Ecto neural progenitor cell (in vitro differentiated cells): ENCODE data around the gene NETO2.
"Not testable (repeated sequence)": the region's sequence is repeated elsewhere in the genome, so short reads cannot be mapped to it uniquely, and the experiment has no call there.

Experiments used
- DNase-seq: peaks from one replicate; pipeline ENCODE4 v3.0.0-alpha.2; 2018; ENCODE audit warnings: low spot score

Gene NETO2

GRCh38 chr16:47134550-47134949 lies 9.2 kb downstream of the NETO2 start:
- DNase-seq = no peak

- no peak for DNase-seq
These were observed 11.4 kb downstream of the NETO2 start for GRCh38 chr16:47132308-47132707.

GRCh38 chr16:47129755-47130435 lies 13.8 kb downstream of the NETO2 start:
- no peak for DNase-seq

- DNase-seq = no peak
These were observed 16.2 kb downstream of the NETO2 start for GRCh38 chr16:47127541-47127940.

- DNase-seq = no peak
These were observed 18.0 kb downstream of the NETO2 start for GRCh38 chr16:47125757-47126156.

- no peak for DNase-seq
These were observed 30.6 kb downstream of the NETO2 start for GRCh38 chr16:47113130-47113529.

- DNase-seq = no peak
These were observed 32.8 kb downstream of the NETO2 start for GRCh38 chr16:47110939-47111338.

GRCh38 chr16:47109361-47109760 lies 34.4 kb downstream of the NETO2 start:
- no peak for DNase-seq

- not testable (repeated sequence) for DNase-seq
These were observed 40.8 kb downstream of the NETO2 start for GRCh38 chr16:47102921-47103320.

- not testable (repeated sequence) for DNase-seq
These were observed 46.6 kb downstream of the NETO2 start for GRCh38 chr16:47097154-47097553.

GRCh38 chr16:47096297-47096696 lies 47.4 kb downstream of the NETO2 start:
- no peak for DNase-seq

GRCh38 chr16:47084198-47084597 lies 59.5 kb downstream of the NETO2 start:
- no peak for DNase-seq

GRCh38 chr16:47082099-47082865 lies 61.5 kb downstream of the NETO2 start:
- DNase-seq = no peak

- no peak for DNase-seq
These were observed 62.6 kb downstream of the NETO2 start for GRCh38 chr16:47081115-47081514.

GRCh38 chr16:47079860-47080259 lies 63.9 kb downstream of the NETO2 start:
- no peak for DNase-seq

- DNase-seq = no peak
These were observed 70.3 kb downstream of the NETO2 start for GRCh38 chr16:47073223-47074155.

- DNase-seq = no peak
These were observed 71.6 kb downstream of the NETO2 start for GRCh38 chr16:47072158-47072557.

GRCh38 chr16:47069841-47070584 lies 73.7 kb downstream of the NETO2 start:
- DNase-seq = no peak

GRCh38 chr16:47069313-47069712 lies 74.4 kb downstream of the NETO2 start:
- no peak for DNase-seq

- DNase-seq = no peak
These were observed 76.5 kb downstream of the NETO2 start for GRCh38 chr16:47067203-47067602.

- DNase-seq = no peak
These were observed 77.7 kb downstream of the NETO2 start for GRCh38 chr16:47065766-47066688.
